Mesenchymal stem cell (in vitro differentiated cells and primary cell): ENCODE data around the gene PIGZ.

Experiments used
- DNase-seq: peaks from one replicate; pipeline ENCODE4 v3.0.0-alpha.2; 2013
- H2AFZ ChIP-seq: one replicate; pipeline ENCODE4 v1.6.1; 2013; ENCODE audit warnings: low read depth, mild to moderate bottlenecking, control low read depth, inconsistent platforms, low read length, moderate library complexity
- H2AK5ac ChIP-seq: 2 replicates; pipeline ENCODE4 v1.6.1; 2013; ENCODE audit warnings: low read length, moderate library complexity, mild to moderate bottlenecking, inconsistent platforms; ENCODE audit not compliant: severe bottlenecking
- H2BK120ac ChIP-seq: one replicate; pipeline ENCODE4 v1.6.1; 2013; ENCODE audit warnings: low read depth, mild to moderate bottlenecking, inconsistent platforms, low read length, moderate library complexity
- H2BK12ac ChIP-seq, 2 experiments: one replicate each; pipeline ENCODE4 v1.6.1; 2013; ENCODE audit warnings: inconsistent platforms in 2 of 2, low read length in 2 of 2, mild to moderate bottlenecking in 2 of 2, moderate library complexity in 2 of 2, control low read depth in 1 of 2
- H2BK15ac ChIP-seq: one replicate; pipeline ENCODE4 v1.6.1; 2013; ENCODE audit warnings: mild to moderate bottlenecking, low read depth, inconsistent platforms; ENCODE audit not compliant: poor library complexity, severe bottlenecking
- H2BK5ac ChIP-seq: 2 replicates; pipeline ENCODE4 v1.6.1; 2013; ENCODE audit warnings: low read depth, mild to moderate bottlenecking, low read length, control low read depth, inconsistent platforms; ENCODE audit not compliant: poor library complexity, severe bottlenecking
- H3K14ac ChIP-seq, 2 experiments: one replicate each; pipeline ENCODE4 v1.6.1; 2013; ENCODE audit warnings: inconsistent platforms in 2 of 2, low read length in 2 of 2, control low read depth in 1 of 2, mild to moderate bottlenecking in 1 of 2, moderate library complexity in 1 of 2
- H3K18ac ChIP-seq, 2 experiments: one replicate each; pipeline ENCODE4 v1.6.1; 2013; ENCODE audit warnings: inconsistent platforms in 2 of 2, low read length in 2 of 2, control low read depth in 1 of 2, low read depth in 1 of 2, mild to moderate bottlenecking in 1 of 2
- H3K23ac ChIP-seq, 2 experiments: one replicate each; pipeline ENCODE4 v1.6.1; 2013; ENCODE audit warnings: inconsistent platforms in 2 of 2, low read length in 2 of 2, mild to moderate bottlenecking in 2 of 2, moderate library complexity in 2 of 2, control low read depth in 1 of 2
- H3K27ac ChIP-seq: 2 replicates; pipeline ENCODE4 v1.5.1; 2013; ENCODE audit warnings: mild to moderate bottlenecking, moderate library complexity, low read length, control low read depth, inconsistent platforms; ENCODE audit not compliant: poor library complexity, severe bottlenecking
- H3K27me3 ChIP-seq, 2 experiments: 2 replicates each; pipeline versions ENCODE4 v1.6.1 to v1.7.0; 2013; ENCODE audit warnings: low read length in 2 of 2, mild to moderate bottlenecking in 2 of 2, moderate library complexity in 2 of 2, control low read depth in 1 of 2, inconsistent platforms in 1 of 2; ENCODE audit not compliant: control insufficient read depth in 1 of 2, insufficient read depth in 1 of 2
- H3K36me3 ChIP-seq, 2 experiments: 2 replicates each; pipeline versions ENCODE4 v1.6.1 to v1.7.0; 2013; ENCODE audit warnings: low read length in 2 of 2, control low read depth in 1 of 2, inconsistent platforms in 1 of 2, low read depth in 1 of 2, mild to moderate bottlenecking in 1 of 2; ENCODE audit not compliant: insufficient read depth in 2 of 2, control insufficient read depth in 1 of 2
- H3K4ac ChIP-seq, 2 experiments: one replicate each; pipeline ENCODE4 v1.6.1; 2013; ENCODE audit warnings: inconsistent platforms in 2 of 2, low read length in 2 of 2, mild to moderate bottlenecking in 2 of 2, moderate library complexity in 2 of 2, control low read depth in 1 of 2, low read depth in 1 of 2
- H3K4me1 ChIP-seq: 2 replicates; pipeline ENCODE4 v1.6.1; 2013; ENCODE audit warnings: low read depth, low read length, control low read depth; ENCODE audit not compliant: control insufficient read depth, insufficient read depth
- H3K4me2 ChIP-seq: 2 replicates; pipeline ENCODE4 v1.6.1; 2013; ENCODE audit warnings: low read length, mild to moderate bottlenecking, inconsistent platforms; ENCODE audit not compliant: poor library complexity, severe bottlenecking
- H3K4me3 ChIP-seq, 2 experiments: 2 replicates each; pipeline versions ENCODE4 v1.5.1 to v1.7.0; 2013; ENCODE audit warnings: low read length in 2 of 2, mild to moderate bottlenecking in 2 of 2, control low read depth in 1 of 2, low read depth in 1 of 2; ENCODE audit not compliant: insufficient read depth in 1 of 2
- H3K79me1 ChIP-seq: replicated peaks from 2 replicates; pipeline ENCODE4 v1.6.1; 2013; ENCODE audit warnings: mild to moderate bottlenecking, control low read depth, low read length, inconsistent platforms; ENCODE audit not compliant: poor library complexity, severe bottlenecking
- H3K9ac ChIP-seq: 2 replicates; pipeline ENCODE4 v1.7.0; 2013; ENCODE audit warnings: mild to moderate bottlenecking, low read length, moderate library complexity
- H3K9me3 ChIP-seq: 2 replicates; pipeline ENCODE4 v1.7.0; 2013; ENCODE audit warnings: mild to moderate bottlenecking, low read length; ENCODE audit not compliant: control insufficient read depth
- H4K8ac ChIP-seq: one replicate; pipeline ENCODE4 v1.6.1; 2013; ENCODE audit warnings: inconsistent platforms, mild to moderate bottlenecking, low read length, moderate library complexity
- H4K91ac ChIP-seq: one replicate; pipeline ENCODE4 v1.6.1; 2013; ENCODE audit warnings: mild to moderate bottlenecking, low read length, inconsistent platforms
- WGBS: methylation state at CpG from one replicate; pipeline ENCODE4 v1.1.7; 2013; ENCODE audit warnings: mixed read lengths; 5-methylcytosine and 5-hydroxymethylcytosine counted together

PIGZ gene

DNA sequence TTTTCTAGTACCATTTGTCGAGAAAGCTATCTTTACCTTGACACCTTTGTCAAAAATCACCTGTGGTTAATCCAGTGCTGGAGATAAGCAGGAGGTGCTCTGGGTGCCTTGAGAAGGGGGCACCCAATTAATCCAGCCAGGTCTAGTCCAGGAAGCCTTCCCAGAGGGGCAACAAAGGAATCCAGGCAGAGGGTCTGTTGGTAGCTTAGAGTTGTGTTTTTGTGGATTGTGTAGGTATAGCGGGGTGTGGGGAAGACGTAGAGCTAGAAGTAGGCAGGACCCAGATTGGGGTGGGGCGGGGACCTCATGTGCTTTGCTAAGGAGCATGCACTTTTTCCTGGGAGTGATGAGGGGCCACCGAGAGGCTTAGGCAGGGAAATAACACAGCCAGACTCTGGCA, 6.0 kb upstream of the PIGZ start:
- no peak overlapping the region for H3K4me3 ChIP-seq
- no peaks in the 10 kb centered on the region for H3K9me3 ChIP-seq
- 90% methylated on average over 4 of the region's 5 CpGs for WGBS
- H3K9ac ChIP-seq = no peak overlapping the region
- no peak overlapping the region for H2AK5ac ChIP-seq
- no peak overlapping the region for H3K4ac ChIP-seq
- no peak overlapping the region for H2BK120ac ChIP-seq
- no peak overlapping the region for H3K27ac ChIP-seq
- no peak overlapping the region for H2BK12ac ChIP-seq
- H3K36me3 ChIP-seq = no peaks in the 10 kb centered on the region
- H2AFZ ChIP-seq = no peak overlapping the region
- peaks cover 3% of the 10 kb centered on the region for H3K4me1 ChIP-seq
- no peak overlapping the region for H3K18ac ChIP-seq
- DNase-seq = no peak
- H4K8ac ChIP-seq = no peak overlapping the region
- no peak overlapping the region for H3K4me2 ChIP-seq
- H2BK5ac ChIP-seq = no peak overlapping the region
- no peak overlapping the region for H4K91ac ChIP-seq
- H3K23ac ChIP-seq = no peak overlapping the region
- H3K27me3 ChIP-seq = peaks cover 0 to 6% of the 10 kb centered on the region in 2 experiments
- no peaks in the 10 kb centered on the region for H3K79me1 ChIP-seq
- H3K14ac ChIP-seq = no peak overlapping the region
- no peak overlapping the region for H2BK15ac ChIP-seq

DNA sequence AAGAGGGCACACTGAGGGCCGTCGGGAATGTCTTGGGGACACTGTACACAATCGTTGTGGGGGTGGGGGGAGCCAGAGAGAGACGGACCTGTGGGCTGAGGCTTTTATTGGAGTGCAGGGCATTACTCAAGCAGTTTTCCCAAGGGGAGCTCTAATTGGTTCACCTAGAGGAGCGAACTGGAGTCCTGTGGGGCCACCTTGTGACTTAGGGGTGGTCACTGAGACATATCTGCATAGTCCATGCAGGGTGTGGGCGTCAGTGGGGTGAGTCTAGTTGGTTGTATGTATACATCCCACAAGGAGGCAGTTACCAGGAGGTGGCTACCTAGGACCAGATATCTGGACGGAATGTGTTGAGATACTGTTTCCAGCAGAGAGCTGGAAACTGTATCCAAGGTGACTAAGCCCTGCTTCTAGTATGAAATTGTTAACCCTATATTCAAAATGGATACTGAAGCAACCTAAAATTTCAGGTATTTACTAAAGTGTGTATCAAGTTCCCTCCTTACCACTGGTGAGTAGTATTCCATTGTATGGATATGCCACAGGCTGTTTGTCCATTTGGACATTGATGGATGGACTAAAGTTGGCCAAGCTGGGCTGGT, 2.6 kb upstream of the PIGZ start:
- Histone ChIP-seq H3K18ac (no peak overlapping the region), H2BK120ac (no peak overlapping the region), H3K9ac (no peak overlapping the region), H3K36me3 (no peaks in the 10 kb centered on the region), H3K4me1 (peaks cover 17% of the 10 kb centered on the region), H2AK5ac (no peak overlapping the region), H3K4me2 (no peak overlapping the region), H2BK15ac (no peak overlapping the region), H3K14ac (no peak overlapping the region), H3K4ac (no peak overlapping the region), H4K91ac (no peak overlapping the region), H2BK5ac (no peak overlapping the region), H3K27me3 (peaks cover 0 to 6% of the 10 kb centered on the region in 2 experiments), H2BK12ac (no peak overlapping the region), H3K79me1 (no peaks in the 10 kb centered on the region), H4K8ac (no peak overlapping the region), H3K4me3 (no peak overlapping the region), H3K27ac (no peak overlapping the region), H2AFZ (no peak overlapping the region), H3K9me3 (no peaks in the 10 kb centered on the region), H3K23ac (no peak overlapping the region)
- no peak for DNase-seq
- WGBS = 78% methylated on average over 7 of the region's 7 CpGs

DNA sequence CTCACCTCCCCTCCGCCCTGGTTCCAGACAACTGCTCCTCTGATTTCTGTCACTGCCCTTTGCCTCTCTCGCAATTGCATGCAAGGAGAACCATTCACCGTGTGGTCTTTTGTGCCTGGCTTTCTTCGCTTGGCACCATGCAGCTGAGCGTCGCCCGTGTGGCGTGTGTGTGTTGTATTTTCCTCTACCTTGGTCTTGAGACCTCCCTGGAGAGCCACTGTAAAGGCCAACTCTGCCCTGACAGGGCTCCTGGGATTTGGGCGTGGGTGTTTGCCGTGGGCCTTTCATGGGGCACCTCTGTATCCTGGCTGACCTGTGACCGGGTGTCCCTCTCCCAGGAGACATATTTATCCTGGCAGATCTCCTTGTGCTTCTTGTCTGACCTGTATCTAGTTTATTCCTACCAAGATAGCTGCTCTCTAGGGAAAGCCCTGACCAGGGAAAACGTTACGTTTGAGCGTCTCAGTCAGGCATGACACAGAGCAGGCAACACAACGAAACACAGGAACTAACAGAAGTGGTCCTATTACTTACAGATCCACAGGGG, 2.0 kb upstream of the PIGZ start:
- DNase-seq = no peak
- Histone ChIP-seq H3K18ac (no peak overlapping the region), H3K4me3 (no peak overlapping the region), H4K8ac (no peak overlapping the region), H2BK5ac (no peak overlapping the region), H3K4ac (no peak overlapping the region), H3K27me3 (peaks cover 0 to 6% of the 10 kb centered on the region in 2 experiments), H2BK12ac (no peak overlapping the region), H3K9ac (no peak overlapping the region), H3K27ac (no peak overlapping the region), H3K14ac (no peak overlapping the region), H3K4me1 (peaks cover 17% of the 10 kb centered on the region), H4K91ac (no peak overlapping the region), H2BK120ac (no peak overlapping the region), H2BK15ac (no peak overlapping the region), H3K79me1 (no peaks in the 10 kb centered on the region), H3K4me2 (no peak overlapping the region), H3K23ac (no peak overlapping the region), H3K9me3 (no peaks in the 10 kb centered on the region), H2AK5ac (no peak overlapping the region), H3K36me3 (no peaks in the 10 kb centered on the region), H2AFZ (no peak overlapping the region)
- WGBS = 91% methylated on average over 15 of the region's 15 CpGs

DNA sequence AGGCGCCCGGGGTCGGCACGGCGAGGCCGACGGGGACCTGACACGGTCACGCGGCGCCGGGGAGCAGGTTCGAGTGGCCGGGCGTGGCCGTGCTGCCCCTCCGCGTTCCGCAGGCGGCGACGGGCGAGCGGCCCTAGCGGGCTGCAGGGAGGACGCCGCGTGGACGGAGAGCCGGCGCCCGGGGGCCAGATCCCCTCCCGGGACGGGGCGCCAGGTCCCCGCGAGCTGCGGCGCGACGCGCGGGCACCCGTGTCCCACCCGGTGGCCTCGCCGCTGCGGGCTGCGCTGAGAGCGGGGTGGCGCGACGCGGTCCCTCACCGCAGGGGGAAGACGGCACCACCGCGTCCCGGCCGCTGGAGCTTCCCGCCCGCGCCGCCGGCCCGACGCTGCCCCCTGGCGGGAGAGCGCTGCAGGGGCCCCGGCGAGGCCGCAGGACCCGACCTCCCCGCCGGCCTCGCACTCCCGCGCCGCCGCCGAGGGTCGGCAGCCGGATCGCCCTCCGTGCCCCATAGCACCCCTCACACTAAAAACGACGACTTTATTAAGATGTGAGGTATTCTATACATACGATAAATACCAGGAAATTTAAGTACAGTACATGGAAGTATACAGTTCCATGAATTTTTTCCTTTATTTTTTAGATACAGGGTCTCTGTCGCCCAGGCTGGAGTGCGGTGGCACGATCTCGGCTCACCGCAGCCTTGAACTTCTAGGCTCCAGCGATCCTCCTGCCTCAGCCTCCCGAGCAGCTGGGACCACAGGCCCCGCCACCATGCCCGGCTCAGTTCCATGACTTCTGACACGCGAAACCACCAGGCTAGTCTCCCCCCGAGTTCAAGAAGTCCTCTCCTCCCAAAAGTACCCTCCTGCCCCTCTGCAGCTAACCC, 1.3 kb upstream of the PIGZ start:
- WGBS = 24% methylated on average over 38 of the region's 100 CpGs
- H3K27ac ChIP-seq = no peak overlapping the region
- peak overlapping the region; percentile 80 for H4K8ac ChIP-seq
- peak; percentile 45 for DNase-seq
- H2BK120ac ChIP-seq = no peak overlapping the region
- peak overlapping the region; percentile 96 for H2AFZ ChIP-seq
- H3K27me3 ChIP-seq = peaks cover 0 to 6% of the 10 kb centered on the region in 2 experiments
- H3K4me2 ChIP-seq = peak overlapping the region; percentile 97
- H2BK12ac ChIP-seq = peak overlapping the region in 1 of 2 experiments; percentile 39
- H4K91ac ChIP-seq = no peak overlapping the region
- H3K4me3 ChIP-seq = peak overlapping the region; percentile 67 to 78
- H3K9me3 ChIP-seq = no peaks in the 10 kb centered on the region
- H3K79me1 ChIP-seq = no peaks in the 10 kb centered on the region
- H2BK5ac ChIP-seq = no peak overlapping the region
- peak overlapping the region; percentile 61 for H3K9ac ChIP-seq
- H3K18ac ChIP-seq = peak overlapping the region in 1 of 2 experiments; percentile 41
- H3K36me3 ChIP-seq = peaks cover 0 to 3% of the 10 kb centered on the region in 2 experiments
- no peak overlapping the region for H3K4ac ChIP-seq
- peak overlapping the region in 1 of 2 experiments; percentile 31 for H3K14ac ChIP-seq
- no peak overlapping the region for H2BK15ac ChIP-seq
- no peak overlapping the region for H2AK5ac ChIP-seq
- peaks cover 17% of the 10 kb centered on the region for H3K4me1 ChIP-seq
- peak overlapping the region in 1 of 2 experiments; percentile 23 for H3K23ac ChIP-seq
